Breast epithelium (tissue), 3 donors: ENCODE measurements around the gene ZNF728.

Experiments used
- POLR2AphosphoS5 ChIP-seq, 3 donors: sonication (generic); formaldehyde crosslinking; IDR thresholded peaks; one replicate each; pipeline ENCODE4 v1.6.1; 2017; ENCODE audit warnings: antibody characterized with exemption in 3 of 3
- TF ChIP-seq, protein P1 (sequence below), 3 donors: fragments of 450-650 bp; IDR thresholded peaks; one replicate each; pipeline ENCODE4 v1.5.1; 2016 to 2017; ENCODE audit warnings: antibody characterized with exemption in 3 of 3, mild to moderate bottlenecking in 3 of 3, moderate library complexity in 3 of 3

DNA sequence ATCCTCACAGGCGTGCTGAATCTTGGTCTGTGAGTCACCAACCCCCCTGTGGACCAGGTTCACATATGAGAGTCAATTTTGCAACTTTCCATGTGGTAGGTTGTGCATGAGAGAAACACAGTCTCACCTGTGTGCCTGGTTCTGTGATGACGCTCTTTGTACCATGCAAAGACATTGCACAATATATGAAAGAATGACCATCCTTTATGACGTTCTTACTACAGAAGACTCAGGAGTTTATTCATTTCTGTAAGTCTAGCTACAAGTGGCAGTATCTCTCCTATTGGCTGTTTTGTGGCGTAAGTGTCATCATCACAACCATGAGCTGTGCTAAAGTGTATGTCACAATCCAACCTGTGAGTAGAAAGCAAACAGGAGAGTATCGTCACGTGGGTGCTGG is 43.8 kb upstream of the ZNF728 start:
- no peak for TF ChIP-seq POLR2AphosphoS5 (IDR thresholded peaks at IDR 0.05)
- TF ChIP-seq, protein P1, sequence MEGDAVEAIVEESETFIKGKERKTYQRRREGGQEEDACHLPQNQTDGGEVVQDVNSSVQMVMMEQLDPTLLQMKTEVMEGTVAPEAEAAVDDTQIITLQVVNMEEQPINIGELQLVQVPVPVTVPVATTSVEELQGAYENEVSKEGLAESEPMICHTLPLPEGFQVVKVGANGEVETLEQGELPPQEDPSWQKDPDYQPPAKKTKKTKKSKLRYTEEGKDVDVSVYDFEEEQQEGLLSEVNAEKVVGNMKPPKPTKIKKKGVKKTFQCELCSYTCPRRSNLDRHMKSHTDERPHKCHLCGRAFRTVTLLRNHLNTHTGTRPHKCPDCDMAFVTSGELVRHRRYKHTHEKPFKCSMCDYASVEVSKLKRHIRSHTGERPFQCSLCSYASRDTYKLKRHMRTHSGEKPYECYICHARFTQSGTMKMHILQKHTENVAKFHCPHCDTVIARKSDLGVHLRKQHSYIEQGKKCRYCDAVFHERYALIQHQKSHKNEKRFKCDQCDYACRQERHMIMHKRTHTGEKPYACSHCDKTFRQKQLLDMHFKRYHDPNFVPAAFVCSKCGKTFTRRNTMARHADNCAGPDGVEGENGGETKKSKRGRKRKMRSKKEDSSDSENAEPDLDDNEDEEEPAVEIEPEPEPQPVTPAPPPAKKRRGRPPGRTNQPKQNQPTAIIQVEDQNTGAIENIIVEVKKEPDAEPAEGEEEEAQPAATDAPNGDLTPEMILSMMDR (IDR thresholded peaks at IDR 0.05), result no peak
